DLD1 (cell line): ENCODE data around the gene SGTB.
"Not testable (repeated sequence)": the region's sequence is repeated elsewhere in the genome, so short reads cannot be mapped to it uniquely, and the experiment has no call there.

Source experiments
- in situ Hi-C: cut with HindIII; loops from 2 replicates; pipeline ENCODE4 v1.10.0; 2017; ENCODE audit warnings: low sequenced_read_pairs

The SGTB gene

DNA sequence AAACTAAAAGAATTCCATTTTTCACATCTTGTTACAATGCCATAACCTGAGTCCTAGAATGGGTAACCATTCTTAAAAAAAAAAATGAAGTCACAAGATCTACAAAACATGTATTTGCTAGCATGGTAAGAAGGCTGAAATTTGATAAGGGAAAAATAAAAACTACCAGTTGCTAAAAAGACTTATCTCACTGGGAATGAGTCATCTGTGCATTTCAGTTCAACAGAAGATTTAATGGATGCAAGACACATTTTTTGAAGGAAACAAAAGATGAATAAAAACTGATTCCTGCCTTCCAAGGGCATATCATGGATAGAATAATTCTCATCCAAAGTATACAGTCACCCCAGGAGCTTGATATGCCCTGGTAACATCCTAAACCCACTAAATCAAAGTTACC is 47.2 kb downstream of the SGTB start:
- in situ Hi-C loops, result no loop called here

DNA sequence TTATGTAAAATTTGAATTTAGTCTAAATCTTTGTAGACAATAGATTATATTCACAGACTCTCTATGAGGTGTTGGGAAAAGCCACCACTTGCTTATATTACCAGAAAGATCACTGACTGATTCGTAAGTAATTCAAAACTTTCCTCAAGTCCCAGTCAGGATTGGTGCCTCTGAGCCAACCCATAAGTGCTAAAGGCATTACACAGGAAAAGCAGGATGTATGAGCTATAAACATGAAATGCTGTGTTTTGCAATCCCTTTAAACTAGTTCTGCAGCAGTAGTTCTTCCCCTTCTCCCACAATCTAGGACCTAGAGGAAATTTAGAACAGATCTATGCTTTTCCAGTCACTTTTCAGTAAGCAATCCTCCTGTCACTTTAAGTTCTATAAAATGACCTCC is 49.1 kb downstream of the SGTB start:
- in situ Hi-C loops, result no loop called here

DNA sequence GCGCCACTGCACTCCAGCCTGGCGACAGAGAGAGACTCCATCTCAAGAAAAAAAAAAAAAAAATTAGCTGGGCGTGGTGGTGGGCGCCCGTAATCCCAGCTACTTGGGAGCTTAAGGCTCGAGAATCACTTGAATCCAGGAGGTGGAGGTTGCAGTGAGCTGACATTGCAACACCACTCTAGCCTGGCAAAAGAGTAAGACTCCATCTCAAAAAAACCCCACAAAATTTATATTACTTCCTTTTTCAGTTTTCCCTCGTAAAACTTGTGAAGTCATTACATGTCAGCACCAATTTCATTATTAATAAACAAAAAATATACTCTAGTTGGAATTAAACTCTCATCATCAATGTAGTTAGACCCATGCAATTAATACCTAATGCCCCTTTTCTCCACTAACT is 53.2 kb downstream of the SGTB start:
- in situ Hi-C loops, result no loop called here

DNA sequence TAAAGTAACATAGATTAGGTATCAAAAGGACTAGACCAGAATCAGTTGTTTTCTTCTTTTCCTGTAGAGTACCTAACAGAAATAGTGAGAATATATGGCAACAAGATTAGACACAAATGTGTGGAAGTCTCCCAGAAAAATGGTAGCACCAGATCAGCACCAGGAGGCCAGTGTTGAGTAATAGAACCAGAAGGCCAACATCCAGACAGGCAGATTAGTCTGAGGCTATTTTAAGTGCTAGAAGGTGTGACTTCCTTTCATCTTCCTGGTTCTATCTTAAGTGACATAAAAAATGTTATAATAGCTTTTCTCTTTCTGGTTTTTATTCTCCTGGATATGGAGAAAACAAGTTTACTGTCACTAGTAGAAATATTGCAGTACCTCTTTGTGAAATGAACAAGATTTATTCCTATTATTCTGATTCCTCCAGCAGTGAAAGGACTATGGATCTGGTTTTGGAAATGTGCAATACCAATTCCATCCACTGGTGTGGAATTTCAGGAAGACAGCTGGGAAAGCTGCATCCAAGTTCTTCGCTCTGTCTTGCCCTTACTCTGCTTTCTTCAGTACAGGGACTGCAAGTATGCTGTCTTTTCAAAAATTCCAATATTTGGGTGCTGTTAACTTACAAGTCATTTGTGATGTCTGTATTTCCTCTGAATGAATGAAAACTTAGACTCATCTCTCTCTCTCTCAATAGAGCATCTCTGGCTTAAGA is 57.9 kb downstream of the SGTB start:
- in situ Hi-C loops, result no loop called here

DNA sequence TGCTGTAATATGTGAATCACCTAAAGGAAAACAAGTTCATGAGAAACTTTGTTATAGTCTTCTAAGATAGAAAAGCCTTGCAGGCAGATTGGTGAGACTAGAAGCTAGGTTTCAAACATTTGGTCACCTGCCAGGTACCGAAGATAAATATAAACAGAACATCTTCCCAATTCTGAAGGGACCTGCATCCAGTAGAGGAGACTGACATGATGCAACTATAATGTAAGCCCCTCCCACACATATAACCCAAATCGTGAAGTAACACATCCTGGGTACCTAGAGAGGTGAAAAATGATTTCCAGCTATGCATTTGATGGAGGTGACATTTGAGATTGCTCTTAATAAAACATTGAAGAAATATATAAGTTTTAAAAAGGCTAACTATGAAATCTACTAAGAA is 67.2 kb downstream of the SGTB start:
- in situ Hi-C loops, result no loop called here

DNA sequence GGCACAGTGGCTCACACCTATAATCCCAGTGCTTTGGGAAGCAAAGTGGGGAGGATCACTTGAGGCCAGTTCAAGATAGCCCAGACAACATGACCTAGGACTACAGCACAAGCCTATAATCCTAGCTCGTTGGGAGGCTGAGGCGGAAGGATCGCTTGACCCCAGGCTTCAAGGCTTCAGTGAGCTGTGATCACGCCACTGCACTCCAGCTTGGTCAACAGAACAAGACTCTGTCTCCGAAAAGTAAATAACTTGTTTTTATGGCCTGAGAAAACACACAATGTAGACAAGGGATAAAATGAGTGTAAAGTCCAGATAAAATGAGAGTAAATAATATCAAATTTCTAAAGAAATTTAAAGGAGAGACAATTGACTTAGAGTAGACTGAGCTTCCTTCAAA is 70.8 kb downstream of the SGTB start:
- in situ Hi-C loops, result no loop called here

DNA sequence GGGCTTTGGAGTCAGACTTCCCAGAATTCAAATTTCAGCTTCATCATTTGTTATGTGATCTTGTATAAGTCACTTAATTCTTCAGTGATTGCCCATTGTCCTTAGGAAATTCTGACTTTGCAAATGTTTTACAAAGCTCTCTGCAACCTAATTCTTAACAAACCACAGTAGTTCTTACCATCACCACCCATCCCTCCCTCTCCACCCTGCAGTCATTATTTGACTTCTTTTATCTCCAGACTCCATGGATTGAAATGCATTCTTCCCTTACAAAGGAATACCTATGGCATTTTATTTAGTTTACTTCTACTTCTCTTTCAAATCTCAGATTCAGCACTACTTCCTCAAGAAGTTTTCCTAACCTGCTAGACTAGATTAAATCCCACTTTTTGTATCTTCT is 74.0 kb downstream of the SGTB start:
- in situ Hi-C loops, result no loop called here

DNA sequence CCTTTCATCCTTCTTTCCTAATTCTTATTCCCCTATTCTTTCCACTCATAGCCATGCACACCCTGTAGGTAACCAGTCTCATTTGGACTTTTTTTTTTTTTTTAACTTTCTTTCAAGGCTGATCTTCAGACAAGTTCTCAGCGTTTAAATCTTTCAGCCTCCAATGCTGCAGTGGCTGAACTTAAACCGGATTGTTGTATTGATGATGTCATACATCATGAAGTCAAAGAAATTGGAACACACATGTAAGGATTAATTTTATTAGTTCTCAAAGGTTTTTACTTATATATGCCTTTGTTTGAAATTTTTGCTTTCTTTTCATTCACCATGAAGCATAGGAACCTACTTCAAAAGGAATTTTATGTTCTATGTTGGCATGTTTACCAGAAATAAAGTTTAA is 75.0 kb downstream of the SGTB start:
- in situ Hi-C loops, result no loop called here

DNA sequence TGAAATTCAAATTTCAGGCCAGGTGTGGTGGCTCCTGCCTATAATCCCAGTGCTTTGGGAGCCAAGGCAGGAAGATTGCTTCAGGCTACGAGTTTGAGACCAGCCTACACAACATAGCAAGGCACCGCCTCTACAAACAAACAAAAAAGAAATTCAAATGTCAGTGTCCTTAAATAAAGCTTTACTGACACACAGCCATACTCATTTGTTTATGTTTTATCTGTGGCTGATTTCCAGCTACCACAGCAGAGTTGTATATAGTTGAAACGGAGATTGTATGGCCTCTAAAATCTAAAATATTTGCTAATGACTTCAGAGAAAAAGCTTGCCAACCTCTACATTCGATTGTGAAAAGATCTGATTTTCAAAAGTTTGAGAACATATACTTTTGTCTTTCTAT is 81.7 kb downstream of the SGTB start:
- in situ Hi-C loops, result no loop called here

DNA sequence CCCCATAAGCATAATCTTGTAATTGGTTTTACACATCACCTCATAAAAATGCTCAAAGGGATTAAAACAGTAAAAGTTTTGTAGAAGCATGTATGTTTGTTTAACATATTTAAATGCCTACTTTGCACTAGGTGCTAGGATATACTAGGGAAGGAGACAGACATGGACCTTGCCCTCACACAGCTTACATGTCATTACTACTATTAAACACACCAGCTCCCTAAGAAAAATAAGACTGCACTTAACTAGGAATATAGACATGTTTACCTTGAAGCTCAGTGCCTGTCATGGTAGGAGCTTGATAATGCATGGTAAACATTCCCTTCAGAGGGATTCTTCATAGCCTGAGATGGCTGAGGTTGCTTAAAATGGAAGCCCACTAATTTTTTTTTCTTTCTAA is 90.9 kb downstream of the SGTB start:
- in situ Hi-C loops, result no loop called here

DNA sequence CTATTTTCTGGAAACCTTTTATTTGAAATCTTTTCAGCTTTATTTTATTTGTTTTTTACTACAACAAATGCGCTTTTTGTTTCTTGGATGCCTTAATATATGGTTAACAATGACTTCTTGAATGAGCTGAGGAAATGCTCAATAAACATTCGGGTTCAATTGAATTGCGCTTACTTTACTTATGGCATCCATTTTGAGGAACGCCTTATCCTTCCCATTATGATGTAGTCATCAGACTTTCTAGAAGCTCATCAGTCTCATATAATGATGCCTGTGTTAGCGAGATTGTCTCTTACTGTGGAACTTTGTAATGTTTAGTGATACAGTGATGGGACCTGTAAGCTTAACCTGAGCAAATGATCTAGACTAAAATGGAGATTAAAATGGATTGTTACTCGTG is 96.2 kb downstream of the SGTB start:
- in situ Hi-C loops, result no loop called here

DNA sequence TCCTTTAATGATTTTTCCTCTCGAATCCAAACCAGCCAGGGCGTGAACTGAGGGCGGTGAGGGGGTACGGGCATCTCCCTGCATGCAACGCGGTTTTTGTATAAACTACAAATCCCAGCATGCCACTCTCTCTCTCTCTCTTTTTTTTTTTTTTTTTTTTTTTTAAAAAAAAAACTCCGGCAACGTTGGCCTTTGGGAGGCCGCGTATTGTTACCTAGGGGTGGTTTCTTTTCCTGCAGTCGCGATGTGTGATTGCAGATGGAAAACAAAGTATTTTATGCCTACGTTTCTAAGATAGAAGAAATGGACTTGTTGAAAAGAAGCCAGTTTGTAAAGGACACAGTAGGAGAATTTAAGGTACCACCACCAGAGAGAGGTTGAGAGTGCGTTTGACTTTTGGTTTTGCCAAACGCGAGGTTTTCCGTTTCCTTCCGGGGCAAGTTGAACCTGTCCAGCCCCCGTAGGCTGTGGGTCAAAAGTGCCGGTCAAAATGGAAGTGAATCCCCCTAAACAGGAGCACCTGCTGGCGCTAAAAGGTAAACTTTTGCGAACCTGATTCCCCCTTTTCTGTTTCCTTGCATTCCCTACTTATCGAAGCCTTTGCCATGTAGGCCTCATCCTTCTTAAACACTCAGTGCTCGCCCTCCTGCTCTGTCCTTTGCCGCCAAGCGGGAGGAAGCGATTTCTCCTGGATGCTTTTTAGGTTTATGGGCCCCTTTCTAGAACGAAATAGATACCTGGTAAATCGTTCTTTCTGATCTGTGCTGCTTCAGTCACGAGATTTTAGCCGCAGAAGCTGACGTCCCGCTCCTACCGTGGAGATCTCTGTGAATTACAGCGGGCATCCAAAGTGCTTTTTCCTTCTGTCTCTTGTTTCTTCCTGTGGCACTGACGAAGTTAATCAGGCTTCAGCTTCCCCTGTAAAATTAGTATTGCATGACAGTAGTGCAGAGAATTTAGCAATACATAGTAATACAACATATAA is 97.0 kb downstream of the SGTB start, which contains the start of the genes SHLD3 and TRAPPC13:
Gene SHLD3 (plus strand): TSS at position 457 of the 985 bp plus-strand sequence. CDS start 4,561 bp downstream, outside the sequence.
Gene TRAPPC13 (plus strand): TSS at position 457 of the 985 bp plus-strand sequence. CDS start 34 bp downstream, at position 491.
- in situ Hi-C loops, result no loop called here

DNA sequence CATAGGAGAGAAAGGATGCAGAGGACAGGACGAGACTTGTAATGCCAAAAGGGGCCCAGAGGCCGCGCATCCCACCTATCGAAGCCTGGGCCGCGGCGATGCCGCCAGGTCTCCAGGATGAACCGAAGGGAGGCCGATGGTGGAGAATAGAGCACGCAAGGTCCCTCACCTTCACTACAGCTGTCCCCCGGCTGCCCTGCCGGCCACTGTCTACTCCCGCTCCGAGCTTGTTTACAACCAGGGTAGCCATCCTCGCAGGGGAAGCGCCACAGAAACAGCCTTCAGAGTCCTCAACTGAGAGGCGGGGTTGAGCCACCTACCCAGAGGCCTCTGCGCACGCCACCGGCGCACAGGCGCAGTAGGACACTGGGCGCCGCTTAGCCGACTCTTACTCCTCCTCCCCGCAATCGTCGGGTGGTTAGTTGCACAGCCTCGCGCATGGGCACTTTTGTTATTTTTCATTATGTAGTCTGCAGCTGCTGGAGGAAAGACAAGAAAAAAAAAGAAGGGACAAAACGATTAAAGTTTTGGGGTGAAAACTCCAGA is 97.8 kb downstream of the SGTB start, which contains the start of gene TRIM23:
Gene TRIM23 (minus strand): TSS at position 309 of the 546 bp plus-strand sequence. CDS start 59 bp downstream, at position 250.
- in situ Hi-C loops, result no loop called here

DNA sequence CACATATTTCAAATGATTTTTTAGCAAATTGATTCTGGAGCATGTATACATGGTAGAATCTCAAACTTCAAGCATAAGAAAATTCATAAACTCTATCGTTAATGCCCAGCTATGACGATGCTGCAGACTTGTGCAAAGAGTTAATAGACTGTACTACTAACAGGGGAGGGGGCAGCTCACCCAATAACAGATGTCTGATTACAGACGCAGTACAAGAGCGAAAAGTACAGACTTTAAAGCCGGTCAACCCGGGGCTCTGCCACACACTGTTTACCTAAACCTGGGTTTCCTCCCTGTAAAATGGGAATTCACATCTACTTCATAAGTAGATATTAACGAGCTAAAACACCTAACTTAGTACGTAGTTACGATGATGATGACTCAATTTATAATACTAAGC is 98.4 kb downstream of the SGTB start:
- in situ Hi-C loops, result no loop called here

DNA sequence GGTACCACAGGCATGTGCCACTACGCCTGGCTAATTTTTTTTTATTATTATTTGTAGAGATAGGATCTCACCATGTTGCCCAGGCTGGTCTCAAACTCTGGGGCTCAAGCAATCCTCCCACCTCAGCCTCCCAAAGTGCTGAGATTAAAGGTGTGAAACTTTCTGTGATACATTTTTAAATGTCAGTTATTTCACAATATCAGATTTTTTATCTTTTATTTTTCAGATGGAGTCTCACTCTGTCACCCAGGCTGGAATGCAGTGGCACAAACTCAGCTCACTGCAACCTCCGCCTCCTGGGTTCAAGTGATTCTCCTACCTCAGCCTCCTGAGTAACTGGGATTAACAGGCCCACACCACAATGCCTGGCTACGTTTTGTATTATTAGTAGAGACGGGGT is 99.9 kb downstream of the SGTB start:
- in situ Hi-C loops, result not testable (repeated sequence)

DNA sequence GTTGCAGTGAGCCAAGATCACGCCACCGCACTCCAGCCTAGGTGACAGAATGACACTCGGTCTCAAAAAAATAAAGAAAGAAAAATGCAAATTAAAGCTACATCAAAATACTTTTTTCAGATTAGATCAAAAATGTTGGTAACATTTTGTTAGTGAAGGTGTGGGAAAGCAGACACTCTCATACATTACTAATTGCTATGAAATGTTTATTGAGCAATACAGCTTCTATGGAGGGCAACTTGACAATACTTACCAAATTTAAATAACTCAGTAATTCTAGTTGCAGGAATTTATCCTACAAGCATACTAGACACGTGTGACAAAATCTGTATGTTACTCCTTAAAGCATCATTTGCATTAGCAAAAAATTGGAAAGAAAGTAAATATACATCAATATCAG is 101.9 kb downstream of the SGTB start:
- in situ Hi-C loops, result no loop called here
